Ovary (tissue), 9 donors: ENCODE data around the gene CSF2. TPM values are rescaled to one million over a fixed set of nuclear protein-coding genes. Genes with fewer than 3 reads are reported as not detected.

Experiments used
- DNase-seq, 5 donors: peaks; one replicate each; pipeline ENCODE4 v3.0.0-alpha.2; 2019 to 2020
- H3K27ac ChIP-seq, 2 donors: fragments of 200-600 bp; one replicate each; pipeline versions ENCODE4 v1.5.1 to v1.8.0; 2019 to 2022
- H3K27me3 ChIP-seq: fragments of 200-600 bp; one replicate; pipeline ENCODE4 v1.8.0; 2022
- H3K36me3 ChIP-seq: fragments of 200-600 bp; sonication (generic); one replicate; pipeline ENCODE4 v1.5.1; 2019
- H3K4me1 ChIP-seq: one replicate; pipeline ENCODE4 v1.8.1; 2013; ENCODE audit warnings: mild to moderate bottlenecking, moderate library complexity; ENCODE audit not compliant: insufficient read depth
- H3K4me3 ChIP-seq: fragments of 200-600 bp; sonication (generic); one replicate; pipeline ENCODE4 v1.5.1; 2017
- H3K9me3 ChIP-seq, 2 donors: fragments of 200-600 bp in 1 of 2; sonication (generic) in 1 of 2; one replicate each; pipeline versions ENCODE4 v1.5.1 to v1.8.1; 2013 to 2019; ENCODE audit warnings: mild to moderate bottlenecking in 1 of 2, moderate library complexity in 1 of 2
- CTCF ChIP-seq, 3 donors: fragments of 450-650 bp in 2 of 3; fragments of 200-600 bp in 1 of 3; IDR thresholded peaks; one replicate each; pipeline versions ENCODE4 v1.5.1 to v1.8.0; 2016 to 2022; ENCODE audit warnings: antibody characterized with exemption in 3 of 3, mild to moderate bottlenecking in 1 of 3
- EP300 ChIP-seq: sonication (generic); formaldehyde crosslinking; IDR thresholded peaks from one replicate; pipeline ENCODE4 v1.6.1; 2017; ENCODE audit warnings: antibody characterized with exemption
- POLR2A ChIP-seq: fragments of 450-650 bp; IDR thresholded peaks from one replicate; pipeline ENCODE4 v1.6.1; 2017; ENCODE audit warnings: antibody characterized with exemption, mild to moderate bottlenecking, moderate library complexity
- WGBS, 3 donors: extraction: QIAGEN DNeasy Blood & Tissue Kit in 1 of 3; methylation state at CpG; one replicate each; pipeline versions ENCODE4 v1.1.5 to v1.1.7; 2013 to 2017; 5-methylcytosine and 5-hydroxymethylcytosine counted together
- intact Hi-C, 4 donors: fragments of 100-400 bp; cut with DNase I; formaldehyde crosslinking; loops; one replicate each; pipeline versions ENCODE4 v1.11.0 to v1.15.1; 2022 to 2023
- polyA plus RNA-seq, 2 donors: library from polyadenylated mRNA; stranded (reverse); fragments of 200-250 nt in 1 of 2; fragments of 350-450 nt in 1 of 2; fragmentation: Illumina TruSeq in 1 of 2; extraction: RNeasy Lipid Tissue Mini Kit (QIAGEN cat#74804) in 1 of 2; gene quantifications; one replicate each; pipeline ENCODE4 v1.2.3, GENCODE V29; 2013 to 2014
- total RNA-seq, 7 donors: library from RNA; depleted of rRNA in 2 of 7; stranded (reverse); fragments of >200 nt in 2 of 7; fragmentation: NEBNext Ultra II Directional in 3 of 7; extraction: Animal tissue kit (Norgen Biotek cat#: 25700) in 3 of 7; gene quantifications; one replicate each; pipeline versions ENCODE4 v1.1.0 to v1.2.4, GENCODE V29; 2016 to 2023
- donor health status: DM: no; HTN: no; CAD: no; lungs with moderate emphysema.
- donor health status: DM: no; HTN: no; CAD: no.
- donor health status: Bipolar disorder and iron deficiency.
- donor health status: DM: yes; HTN: yes; CAD: no.
- donor health status: DM: no; HTN: no; CAD: no.
- donor health status: DM: yes; HTN: yes; CAD: no.

The CSF2 gene
- total and polyA plus RNA-seq, 9 donors, result 0.28 TPM; not detected in 8

- Histone ChIP-seq H3K4me1 (no peaks in the 10 kb centered on the region), H3K36me3 (no peaks in the 10 kb centered on the region), H3K27ac (no peak overlapping the region), H3K9me3 (no peaks in the 10 kb centered on the region), H3K27me3 (no peaks in the 10 kb centered on the region), H3K4me3 (no peak overlapping the region)
- DNase-seq, result no peak
- TF ChIP-seq CTCF (IDR thresholded peaks at IDR 0.05) (no peak), POLR2A (no peak), EP300 (no peak)
- intact Hi-C loops, result no loop called here
These were observed 25.0 kb downstream of the CSF2 start for GRCh38 chr5:132098621-132099020.

- Histone ChIP-seq H3K36me3 (no peaks in the 10 kb centered on the region), H3K27ac (no peak overlapping the region), H3K4me1 (no peaks in the 10 kb centered on the region), H3K4me3 (no peak overlapping the region), H3K27me3 (no peaks in the 10 kb centered on the region), H3K9me3 (no peaks in the 10 kb centered on the region)
- WGBS, 3 donors, result 72 to 80% (median 77%) methylated on average over 5 of the region's 5 CpGs
- intact Hi-C loops, result no loop called here
- TF ChIP-seq POLR2A (no peak), CTCF (IDR thresholded peaks at IDR 0.05) (no peak), EP300 (no peak)
- DNase-seq, result no peak
These were observed 25.6 kb downstream of the CSF2 start for GRCh38 chr5:132099076-132099748.

DNA sequence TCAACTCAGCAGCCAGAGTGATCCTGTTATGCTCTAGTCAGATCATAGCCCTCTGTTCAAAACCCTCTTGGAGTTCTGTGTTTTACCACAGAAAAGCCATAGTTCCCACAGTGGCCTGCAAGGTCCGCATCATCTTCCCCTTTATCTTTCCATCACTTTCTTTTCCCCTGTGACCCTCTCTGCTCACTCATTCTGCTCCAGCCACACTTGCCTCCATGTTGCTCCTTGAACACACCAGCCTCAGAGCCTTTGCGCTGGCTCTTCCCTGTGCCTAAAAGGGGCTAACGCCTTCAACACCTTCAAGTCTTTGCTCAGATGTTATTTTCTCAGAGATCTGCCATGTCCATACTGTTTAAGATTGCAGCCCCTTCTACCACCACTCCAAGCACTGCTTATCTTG is 26.3 kb downstream of the CSF2 start:
- DNase-seq, result no peak
- Histone ChIP-seq H3K9me3 (no peaks in the 10 kb centered on the region), H3K4me1 (no peaks in the 10 kb centered on the region), H3K27ac (no peak overlapping the region), H3K4me3 (no peak overlapping the region), H3K27me3 (no peaks in the 10 kb centered on the region), H3K36me3 (no peaks in the 10 kb centered on the region)
- WGBS, 3 donors, result 91 to 95% (median 93%) methylated on average over 3 of the region's 3 CpGs
- no peak for TF ChIP-seq POLR2A
- no peak for TF ChIP-seq CTCF (IDR thresholded peaks at IDR 0.05)
- no peak for TF ChIP-seq EP300
- intact Hi-C loops, result no loop called here

DNA sequence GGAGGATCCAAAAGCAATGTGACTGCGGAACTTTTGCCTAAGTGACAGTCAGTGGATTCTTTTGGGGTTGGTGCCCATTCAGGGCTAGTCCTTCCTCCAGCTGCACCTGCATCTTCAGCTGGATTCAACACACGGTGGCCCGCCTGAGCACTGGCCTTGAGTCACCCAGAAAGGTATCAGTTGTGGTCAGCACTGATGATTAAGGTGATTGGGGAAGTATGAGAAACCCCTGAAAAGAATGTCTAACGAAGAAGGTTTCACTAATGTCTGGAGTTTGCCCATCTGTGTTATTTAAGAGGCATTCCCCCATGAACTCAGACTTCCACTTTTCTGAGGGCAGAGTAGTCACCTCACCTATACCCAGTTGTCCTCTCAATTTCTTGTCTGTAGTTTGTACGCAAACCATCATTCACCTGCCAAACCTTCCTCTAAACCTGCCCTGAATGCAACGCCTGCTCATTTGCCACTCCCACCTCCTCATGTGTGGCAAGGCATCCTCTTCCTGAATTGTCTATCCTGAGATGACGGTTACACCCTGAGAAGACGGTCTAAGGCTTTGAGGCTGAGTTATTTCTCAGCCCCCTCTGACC is 27.2 kb downstream of the CSF2 start:
- H3K9me3 ChIP-seq, result no peaks in the 10 kb centered on the region
- H3K27ac ChIP-seq, result no peak overlapping the region
- WGBS, 3 donors, result 78 to 86% (median 79%) methylated on average over 8 of the region's 8 CpGs
- no peaks in the 10 kb centered on the region for H3K4me1 ChIP-seq
- no peak for TF ChIP-seq CTCF (IDR thresholded peaks at IDR 0.05)
- TF ChIP-seq EP300, result no peak
- TF ChIP-seq POLR2A, result no peak
- H3K27me3 ChIP-seq, result no peaks in the 10 kb centered on the region
- intact Hi-C loops, result no loop called here
- H3K4me3 ChIP-seq, result no peak overlapping the region
- no peaks in the 10 kb centered on the region for H3K36me3 ChIP-seq
- DNase-seq, result no peak
